ENCODE results near the gene SLC7A10. TPM values are rescaled to one million over a fixed set of nuclear protein-coding genes. Genes with fewer than 3 reads are reported as not detected.
"Not testable (repeated sequence)": the region's sequence is repeated elsewhere in the genome, so short reads cannot be mapped to it uniquely, and the experiment has no call there.

SLC7A10 gene
- total RNA-seq, 1 experiment from 2014 or later, result not detected

GRCh38 chr19:33204136-33204973, 21.3 kb downstream of the SLC7A10 start:
- DNase-seq (ENCODE audit: extremely low read depth, low read depth), result no peak

GRCh38 chr19:33203529-33203928, 22.1 kb downstream of the SLC7A10 start:
- DNase-seq (ENCODE audit: extremely low read depth, low read depth), result no peak

DNA sequence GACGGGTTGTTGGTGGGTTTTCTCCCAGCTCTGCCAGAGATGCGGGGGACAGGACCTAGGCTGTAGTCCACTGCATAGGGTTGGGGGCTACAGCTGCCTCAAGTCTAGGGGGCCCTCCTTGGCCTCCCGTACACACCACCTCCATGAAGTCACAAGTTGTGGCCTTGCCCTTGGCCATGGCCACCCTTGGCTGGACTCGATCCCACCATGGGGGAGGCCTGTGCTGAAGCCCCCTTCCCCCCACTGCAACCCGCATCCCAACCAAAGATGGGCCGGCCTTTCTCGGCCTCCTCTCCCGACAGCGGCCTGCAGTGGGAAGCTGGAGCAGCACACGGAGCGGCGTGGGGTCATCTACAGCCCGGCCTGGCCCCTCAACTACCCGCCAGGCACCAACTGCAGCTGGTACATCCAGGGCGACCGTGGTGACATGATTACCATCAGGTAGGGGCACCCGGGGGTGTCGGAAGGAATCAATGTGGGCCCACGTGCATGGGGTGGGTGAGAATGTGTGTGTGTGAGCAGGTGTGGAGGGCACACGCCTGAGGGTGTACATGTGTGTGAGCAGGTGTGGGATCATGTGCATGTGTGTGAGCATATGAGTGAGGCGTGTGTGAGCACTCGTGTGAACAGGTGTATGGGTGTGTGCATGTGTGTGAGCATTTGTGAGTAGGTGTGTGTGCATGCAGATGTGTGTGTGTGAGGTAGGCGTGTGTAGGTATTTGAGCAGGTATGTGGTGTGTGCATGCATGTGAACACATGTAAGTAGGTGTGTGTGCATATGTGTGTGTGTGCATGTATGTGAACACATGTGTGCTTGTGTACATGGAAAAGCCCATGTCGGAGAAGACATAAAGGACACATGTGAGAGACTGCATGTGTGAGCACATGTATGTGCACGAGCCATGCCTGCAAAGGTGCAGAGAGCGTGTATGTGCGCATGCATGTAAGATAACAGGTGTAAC, 22.8 kb downstream of the SLC7A10 start:
- no peak for DNase-seq (ENCODE audit: extremely low read depth, low read depth)

DNA sequence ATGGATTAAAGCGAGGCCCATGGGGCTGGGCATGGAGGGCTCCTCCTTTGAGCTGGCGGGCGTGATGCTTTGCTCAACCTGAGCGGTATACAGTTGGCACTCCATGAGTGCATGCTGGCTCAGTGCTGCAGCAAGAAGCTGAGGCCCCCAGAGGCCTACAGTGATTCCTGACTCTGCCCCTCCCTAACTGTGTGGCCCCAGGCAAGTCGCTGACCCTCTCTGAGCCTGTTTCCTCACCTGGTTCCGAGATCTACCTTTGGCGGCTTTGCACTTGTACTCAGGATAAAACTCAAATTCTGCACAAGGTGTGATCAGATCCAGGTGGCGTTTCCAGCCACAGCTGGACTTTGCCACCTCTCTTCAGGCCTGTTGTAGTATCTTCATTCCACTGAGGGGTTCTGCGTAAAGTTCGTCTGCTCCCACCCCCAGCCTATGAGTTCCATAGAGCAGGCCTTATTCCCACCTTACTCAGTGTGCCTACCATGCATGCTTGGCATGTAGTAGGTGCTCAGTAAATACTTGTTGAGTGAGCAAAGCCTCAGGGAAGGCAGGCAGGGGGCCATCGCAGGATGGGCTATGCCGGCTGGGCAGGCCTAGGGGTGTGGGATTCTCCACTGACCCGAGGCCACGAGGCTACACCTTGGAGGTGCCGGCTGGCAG, 23.6 kb downstream of the SLC7A10 start:
- no peak for DNase-seq (ENCODE audit: extremely low read depth, low read depth)

DNA sequence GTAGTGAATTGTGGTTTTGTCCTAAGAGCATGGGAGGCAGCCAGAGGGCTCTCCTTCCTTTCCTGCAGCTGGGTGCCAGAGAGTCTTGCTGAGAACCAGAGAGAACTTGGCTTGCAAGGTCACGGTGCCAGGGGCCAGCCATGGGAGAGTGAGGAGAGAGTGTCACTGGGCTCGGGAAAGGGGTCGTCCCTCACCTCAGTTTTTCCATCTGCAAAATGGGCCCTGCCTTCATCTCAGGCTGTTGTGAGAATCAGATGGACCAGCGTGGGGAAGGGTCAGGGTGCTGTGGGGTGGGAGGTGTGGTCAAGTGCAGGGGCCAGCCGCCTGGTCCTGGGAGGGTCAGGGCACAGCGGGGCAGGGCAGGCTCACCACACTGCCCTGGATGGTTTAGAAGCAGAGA, 24.2 kb downstream of the SLC7A10 start:
- DNase-seq (ENCODE audit: extremely low read depth, low read depth), result no peak

- DNase-seq (ENCODE audit: extremely low read depth, low read depth), result no peak
These were observed 26.0 kb downstream of the SLC7A10 start for GRCh38 chr19:33199441-33200265.

GRCh38 chr19:33198169-33198568, 27.5 kb downstream of the SLC7A10 start:
- DNase-seq (ENCODE audit: extremely low read depth, low read depth), result no peak

DNA sequence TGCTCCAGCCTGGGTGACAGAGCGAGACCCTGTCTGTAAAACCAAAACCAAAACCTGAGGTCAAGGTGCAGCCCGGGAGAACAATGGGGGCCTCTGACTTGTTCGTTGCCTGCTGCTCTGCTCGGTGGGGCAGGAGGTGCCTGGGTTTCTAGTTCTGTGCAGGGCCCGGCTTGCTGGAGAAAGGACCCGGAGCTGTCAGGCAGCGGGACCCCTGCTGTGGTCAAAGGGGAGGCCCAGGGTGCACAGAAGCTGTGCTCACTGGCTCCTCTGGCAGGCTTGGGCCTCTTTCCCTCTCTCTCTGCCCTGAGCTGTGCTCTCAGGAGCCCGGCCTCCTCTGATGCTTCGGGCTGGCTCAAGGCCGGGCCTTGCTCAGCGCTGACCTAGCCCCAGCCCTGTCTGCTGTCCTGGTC, 28.1 kb downstream of the SLC7A10 start:
- DNase-seq (ENCODE audit: extremely low read depth, low read depth), result no peak

- no peak for DNase-seq (ENCODE audit: extremely low read depth, low read depth)
These were observed 29.0 kb downstream of the SLC7A10 start for GRCh38 chr19:33196446-33197193.

GRCh38 chr19:33195645-33196347, 29.9 kb downstream of the SLC7A10 start:
- DNase-seq (ENCODE audit: extremely low read depth, low read depth), result no peak

DNA sequence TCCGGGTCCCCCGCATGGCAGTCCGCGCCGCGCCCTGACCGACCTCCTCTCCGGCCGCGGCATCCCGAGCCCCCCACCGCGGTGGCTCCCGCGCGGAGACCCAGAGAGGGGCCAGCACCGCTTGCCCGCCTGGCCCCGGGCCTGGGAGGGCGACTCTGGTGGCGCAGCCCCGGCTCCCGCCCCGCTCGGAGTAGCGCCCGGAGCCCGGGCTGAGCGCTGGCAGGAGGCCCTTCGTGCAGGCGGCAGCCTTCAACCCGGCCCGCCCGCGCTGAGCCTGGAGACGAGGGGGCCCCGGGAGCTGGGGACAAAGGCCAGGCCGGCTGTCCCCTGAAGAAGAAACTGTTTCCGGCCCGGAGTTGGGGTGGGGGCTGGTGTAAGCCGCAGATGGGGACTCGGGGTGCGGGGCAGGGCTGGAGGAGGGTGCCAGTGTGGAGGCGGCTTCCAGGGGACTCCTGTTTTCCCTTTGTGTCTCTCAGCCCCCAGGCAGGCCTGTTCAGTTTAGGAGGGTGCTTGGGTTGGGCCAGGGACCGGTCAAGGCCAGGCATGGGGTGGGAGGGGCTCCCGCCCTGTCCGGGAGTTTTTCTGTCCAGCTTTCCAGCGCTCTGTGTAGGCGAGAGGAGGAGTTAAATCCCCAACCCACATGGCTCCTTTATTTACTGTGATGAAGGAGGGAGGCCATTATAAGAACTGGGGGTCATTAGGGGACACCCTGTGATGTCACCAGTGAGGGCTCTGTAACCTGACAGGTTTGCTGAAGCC, 30.6 kb downstream of the SLC7A10 start:
- no peak for DNase-seq (ENCODE audit: extremely low read depth, low read depth)

DNA sequence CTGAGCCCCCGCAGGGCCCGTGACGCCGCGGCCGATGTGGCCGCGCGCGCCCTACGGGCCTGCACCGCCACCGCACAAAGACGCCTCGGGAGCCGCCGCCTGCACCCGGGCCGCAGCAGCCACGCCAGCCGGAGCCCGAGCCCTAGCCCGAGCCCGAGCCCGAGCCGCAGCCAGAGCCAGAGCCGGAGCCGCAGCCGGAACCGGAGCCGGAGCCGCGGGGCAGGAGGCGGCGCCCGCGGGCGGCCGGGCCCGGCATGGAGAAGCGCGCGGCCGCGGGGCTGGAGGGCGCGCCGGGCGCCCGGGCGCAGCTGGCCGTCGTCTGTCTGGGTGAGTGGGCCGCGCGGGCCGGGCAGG, 31.1 kb downstream of the SLC7A10 start:
- DNase-seq (ENCODE audit: extremely low read depth, low read depth), result no peak

DNA sequence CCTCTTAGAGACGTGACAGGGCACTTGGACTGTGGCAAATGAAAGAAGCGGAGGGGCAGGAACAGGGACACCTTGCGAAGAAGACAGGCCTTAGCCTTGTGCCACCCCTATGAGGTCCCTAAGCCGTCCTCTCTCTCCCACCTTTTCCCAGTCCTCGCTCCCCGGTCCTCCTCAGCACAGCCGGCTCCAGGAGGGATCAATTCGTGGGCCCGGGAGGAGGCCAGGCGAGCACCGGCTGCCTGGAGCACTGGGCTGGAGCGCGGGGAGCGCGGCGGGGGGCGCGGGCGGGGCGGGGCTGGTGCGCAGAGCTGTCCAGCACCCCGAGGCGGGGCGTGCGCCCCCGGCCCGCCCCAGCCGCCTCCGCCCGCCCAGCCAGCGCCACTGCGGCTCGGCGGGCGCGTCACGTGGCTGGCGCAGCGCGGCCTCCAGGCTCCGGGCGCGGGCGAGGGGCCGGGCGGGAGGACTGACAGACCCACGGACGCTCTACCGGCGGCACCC, 31.7 kb downstream of the SLC7A10 start, which contains the start of gene LRP3:
LRP3 (plus strand) TSS at position 466 of the 498 bp plus-strand sequence. CDS start 456 bp downstream, outside the sequence.
- DNase-seq (ENCODE audit: extremely low read depth, low read depth), result no peak

DNA sequence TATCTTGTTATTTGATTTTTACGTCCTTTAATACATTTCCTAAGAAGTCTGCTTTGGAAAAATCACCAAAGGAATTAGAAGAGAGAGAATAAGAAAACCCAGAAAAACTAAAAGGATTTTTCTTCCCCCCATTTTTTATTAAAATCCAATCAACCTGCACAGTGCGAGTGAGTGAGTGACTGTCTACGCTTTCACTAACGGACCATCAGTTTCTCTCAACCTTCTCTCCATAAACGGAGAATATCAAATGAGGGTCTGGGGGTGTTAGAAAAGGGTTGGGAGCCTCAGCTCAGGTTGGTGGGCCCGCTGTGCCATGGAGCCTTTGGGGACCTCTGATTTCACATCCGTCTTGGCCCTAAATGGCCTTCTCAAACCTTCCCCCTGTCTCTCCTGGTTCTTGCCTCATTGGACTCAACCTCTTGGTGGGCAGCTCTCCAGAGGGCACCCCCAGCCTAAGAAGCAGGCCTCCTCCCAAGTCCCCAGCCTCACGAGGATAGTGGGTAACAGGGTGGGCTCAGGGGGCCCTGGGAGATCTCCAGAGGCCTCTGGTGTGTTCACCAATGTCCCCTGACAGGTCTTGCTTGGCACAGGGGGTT, 32.3 kb downstream of the SLC7A10 start:
- no peak for DNase-seq (ENCODE audit: extremely low read depth, low read depth)

DNA sequence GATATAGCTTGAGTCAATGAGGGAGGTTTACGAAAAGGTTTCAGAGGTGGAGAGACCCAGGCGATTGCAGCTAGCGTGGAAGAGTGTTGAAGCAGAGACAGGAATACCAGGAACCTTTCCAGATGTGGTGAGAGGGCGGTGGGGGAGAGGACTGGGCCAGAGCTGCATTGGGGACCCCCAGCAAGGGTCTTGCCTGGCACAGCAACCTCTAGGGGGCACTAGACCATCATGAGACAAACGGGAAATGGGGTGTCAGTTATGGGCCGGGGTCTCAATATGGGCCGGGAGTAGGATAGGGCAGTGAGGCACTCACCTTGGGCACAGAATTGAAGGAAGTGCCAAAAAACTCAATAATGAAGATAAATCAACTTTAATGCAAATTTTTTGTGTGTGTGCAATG, 33.6 kb downstream of the SLC7A10 start:
- DNase-seq (ENCODE audit: extremely low read depth, low read depth), result no peak

- no peak for DNase-seq (ENCODE audit: extremely low read depth, low read depth)
These were observed 34.1 kb downstream of the SLC7A10 start for GRCh38 chr19:33191501-33191900.

GRCh38 chr19:33191092-33191491, 34.6 kb downstream of the SLC7A10 start:
- DNase-seq (ENCODE audit: extremely low read depth, low read depth), result not testable (repeated sequence)

All from NCI-H460 (cell line).